Measurements from ENCODE around the gene LCE1F.

Gene LCE1F

DNA sequence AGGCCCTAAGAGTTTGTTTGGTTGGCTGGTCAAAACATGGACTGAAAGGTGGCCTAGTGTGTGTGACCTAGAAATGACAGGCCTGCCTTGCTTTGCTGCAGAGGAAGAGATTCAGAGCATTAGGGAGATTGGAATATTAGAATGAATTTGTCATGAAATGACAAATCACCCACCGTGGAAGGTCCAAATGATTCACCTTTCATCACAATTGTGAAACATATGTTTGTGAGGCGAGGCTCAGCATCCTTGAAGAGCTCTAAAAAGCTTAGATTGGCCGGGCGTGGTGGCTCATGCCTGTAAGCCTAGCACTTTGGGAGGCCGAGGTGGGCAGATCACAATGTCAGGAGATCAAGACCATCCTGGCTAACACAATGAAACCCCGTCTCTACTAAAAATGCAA, 42.4 kb downstream of the LCE1F start:
- DNase-seq (ENCODE audit: low spot score), result no peak
- in situ Hi-C loops (cut with MboI; ENCODE audit: low sequenced_read_pairs, unreplicated experiment), result no loop called here
- TF ChIP-seq, protein P1, sequence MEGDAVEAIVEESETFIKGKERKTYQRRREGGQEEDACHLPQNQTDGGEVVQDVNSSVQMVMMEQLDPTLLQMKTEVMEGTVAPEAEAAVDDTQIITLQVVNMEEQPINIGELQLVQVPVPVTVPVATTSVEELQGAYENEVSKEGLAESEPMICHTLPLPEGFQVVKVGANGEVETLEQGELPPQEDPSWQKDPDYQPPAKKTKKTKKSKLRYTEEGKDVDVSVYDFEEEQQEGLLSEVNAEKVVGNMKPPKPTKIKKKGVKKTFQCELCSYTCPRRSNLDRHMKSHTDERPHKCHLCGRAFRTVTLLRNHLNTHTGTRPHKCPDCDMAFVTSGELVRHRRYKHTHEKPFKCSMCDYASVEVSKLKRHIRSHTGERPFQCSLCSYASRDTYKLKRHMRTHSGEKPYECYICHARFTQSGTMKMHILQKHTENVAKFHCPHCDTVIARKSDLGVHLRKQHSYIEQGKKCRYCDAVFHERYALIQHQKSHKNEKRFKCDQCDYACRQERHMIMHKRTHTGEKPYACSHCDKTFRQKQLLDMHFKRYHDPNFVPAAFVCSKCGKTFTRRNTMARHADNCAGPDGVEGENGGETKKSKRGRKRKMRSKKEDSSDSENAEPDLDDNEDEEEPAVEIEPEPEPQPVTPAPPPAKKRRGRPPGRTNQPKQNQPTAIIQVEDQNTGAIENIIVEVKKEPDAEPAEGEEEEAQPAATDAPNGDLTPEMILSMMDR (IDR thresholded peaks at IDR 0.05; ENCODE audit: borderline replicate concordance, control extremely low read depth, extremely low read depth, insufficient read depth, missing control alignments), result no peak

DNA sequence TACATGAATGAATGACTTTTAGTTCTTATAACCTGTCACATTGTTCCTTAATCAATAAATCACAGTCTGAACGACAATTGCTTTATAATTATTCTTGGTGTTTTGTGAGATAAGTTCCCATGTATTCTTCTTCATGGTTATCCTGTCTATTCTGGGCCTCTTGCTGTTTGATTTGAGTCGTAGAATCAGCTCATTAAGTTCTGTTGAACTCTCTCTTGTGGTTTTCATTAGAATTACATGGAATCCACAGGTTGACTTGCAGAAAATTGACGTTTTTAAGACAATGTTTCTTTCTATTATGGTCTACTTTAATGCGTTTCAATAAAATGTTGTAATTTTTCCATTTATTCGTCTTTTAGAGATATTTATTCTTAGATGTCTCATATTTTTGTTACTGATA, 48.4 kb downstream of the LCE1F start:
- TF ChIP-seq, protein P1 (IDR thresholded peaks at IDR 0.05; ENCODE audit: borderline replicate concordance, control extremely low read depth, extremely low read depth, insufficient read depth, missing control alignments), result no peak
- no peak for DNase-seq (ENCODE audit: low spot score)
- in situ Hi-C loops (cut with MboI; ENCODE audit: low sequenced_read_pairs, unreplicated experiment), result no loop called here

DNA sequence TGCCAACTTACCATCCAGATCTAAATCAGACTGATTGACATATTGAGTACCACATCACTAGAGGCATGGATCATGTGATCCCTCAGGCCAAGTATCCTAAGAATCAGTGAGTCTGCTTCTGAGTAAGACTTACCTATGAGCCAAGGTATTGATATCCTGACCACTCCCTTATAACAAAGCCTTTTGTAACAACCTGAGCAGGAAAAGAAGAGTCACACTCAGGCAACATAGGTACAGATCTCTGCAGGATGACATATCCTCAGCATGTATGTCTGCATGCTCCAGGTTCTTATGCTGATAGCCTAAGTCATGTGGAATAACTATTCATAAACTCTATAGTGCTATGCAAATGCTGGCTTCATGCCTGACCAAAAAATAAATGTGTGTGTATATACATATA, 50.0 kb downstream of the LCE1F start:
- DNase-seq (ENCODE audit: low spot score), result no peak
- TF ChIP-seq, protein P1 (IDR thresholded peaks at IDR 0.05; ENCODE audit: borderline replicate concordance, control extremely low read depth, extremely low read depth, insufficient read depth, missing control alignments), result no peak
- in situ Hi-C loops (cut with MboI; ENCODE audit: low sequenced_read_pairs, unreplicated experiment), result no loop called here
